ENCODE results near the gene PRR3. TPM values are rescaled to one million over a fixed set of nuclear protein-coding genes. Genes with fewer than 3 reads are reported as not detected.
"Not testable (repeated sequence)": the region's sequence is repeated elsewhere in the genome, so short reads cannot be mapped to it uniquely, and the experiment has no call there.

The PRR3 gene
- total RNA-seq, 1 donor from 2014 or later = 25.0 TPM

DNA sequence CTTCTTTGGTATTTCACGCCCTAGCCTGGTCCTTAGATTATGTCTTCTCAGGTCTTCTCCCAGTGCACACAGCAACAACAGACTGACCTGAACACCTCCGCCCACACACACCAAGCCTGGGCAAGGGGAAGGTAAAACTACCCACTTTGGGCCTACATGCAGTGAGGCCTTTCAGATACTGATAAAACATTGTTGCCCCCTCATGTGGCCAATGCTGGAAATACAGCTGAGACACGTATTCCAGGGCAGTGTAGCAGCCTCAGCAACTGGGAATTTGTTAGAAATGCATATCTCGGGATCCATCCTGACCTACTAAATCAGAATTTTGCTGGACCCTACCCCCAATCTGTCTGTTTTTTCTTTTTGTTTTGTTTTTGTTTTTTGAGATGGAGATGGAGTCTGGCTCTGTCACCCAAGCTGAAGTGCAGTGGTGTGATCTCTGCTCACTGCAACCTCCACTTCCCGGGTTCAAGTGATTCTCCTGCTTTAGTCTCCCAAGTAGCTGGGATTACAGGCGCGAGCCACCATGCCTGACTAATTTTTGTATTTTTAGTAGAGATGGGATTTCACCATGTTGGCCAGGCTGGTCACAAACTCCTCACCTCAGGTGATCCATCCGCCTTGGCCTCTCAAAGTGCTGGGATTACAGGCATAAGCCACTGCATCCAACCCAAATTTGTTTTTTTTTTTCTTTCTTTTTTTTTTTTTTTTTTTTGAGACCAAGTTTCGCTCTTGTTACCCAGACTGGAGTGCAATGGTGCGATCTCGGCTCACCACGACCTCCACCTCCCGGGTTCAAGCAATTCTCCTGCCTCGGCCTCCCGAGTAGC is 40.4 kb downstream of the PRR3 start:
- H3K9me3 ChIP-seq, H3K4me3 ChIP-seq, H3K27me3 ChIP-seq, H3K4me1 ChIP-seq, H3K27ac ChIP-seq: not testable (repeated sequence)
- TF ChIP-seq, protein P1, sequence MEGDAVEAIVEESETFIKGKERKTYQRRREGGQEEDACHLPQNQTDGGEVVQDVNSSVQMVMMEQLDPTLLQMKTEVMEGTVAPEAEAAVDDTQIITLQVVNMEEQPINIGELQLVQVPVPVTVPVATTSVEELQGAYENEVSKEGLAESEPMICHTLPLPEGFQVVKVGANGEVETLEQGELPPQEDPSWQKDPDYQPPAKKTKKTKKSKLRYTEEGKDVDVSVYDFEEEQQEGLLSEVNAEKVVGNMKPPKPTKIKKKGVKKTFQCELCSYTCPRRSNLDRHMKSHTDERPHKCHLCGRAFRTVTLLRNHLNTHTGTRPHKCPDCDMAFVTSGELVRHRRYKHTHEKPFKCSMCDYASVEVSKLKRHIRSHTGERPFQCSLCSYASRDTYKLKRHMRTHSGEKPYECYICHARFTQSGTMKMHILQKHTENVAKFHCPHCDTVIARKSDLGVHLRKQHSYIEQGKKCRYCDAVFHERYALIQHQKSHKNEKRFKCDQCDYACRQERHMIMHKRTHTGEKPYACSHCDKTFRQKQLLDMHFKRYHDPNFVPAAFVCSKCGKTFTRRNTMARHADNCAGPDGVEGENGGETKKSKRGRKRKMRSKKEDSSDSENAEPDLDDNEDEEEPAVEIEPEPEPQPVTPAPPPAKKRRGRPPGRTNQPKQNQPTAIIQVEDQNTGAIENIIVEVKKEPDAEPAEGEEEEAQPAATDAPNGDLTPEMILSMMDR (IDR thresholded peaks at IDR 0.05) = peak; percentile 66 to 79 (median 67)
- peaks cover 23 to 42% of the 10 kb centered on the region in 2 donors for H3K36me3 ChIP-seq
- DNase-seq (ENCODE audit: low spot score in 2 of 2) = peak in 1 of 2 donors; percentile 89
- intact Hi-C loops (cut with DNase I) = loop anchor here (5.0 kb wide), 1 partner anchor 55 kb away; no protein-coding TSS in a partner anchor

DNA sequence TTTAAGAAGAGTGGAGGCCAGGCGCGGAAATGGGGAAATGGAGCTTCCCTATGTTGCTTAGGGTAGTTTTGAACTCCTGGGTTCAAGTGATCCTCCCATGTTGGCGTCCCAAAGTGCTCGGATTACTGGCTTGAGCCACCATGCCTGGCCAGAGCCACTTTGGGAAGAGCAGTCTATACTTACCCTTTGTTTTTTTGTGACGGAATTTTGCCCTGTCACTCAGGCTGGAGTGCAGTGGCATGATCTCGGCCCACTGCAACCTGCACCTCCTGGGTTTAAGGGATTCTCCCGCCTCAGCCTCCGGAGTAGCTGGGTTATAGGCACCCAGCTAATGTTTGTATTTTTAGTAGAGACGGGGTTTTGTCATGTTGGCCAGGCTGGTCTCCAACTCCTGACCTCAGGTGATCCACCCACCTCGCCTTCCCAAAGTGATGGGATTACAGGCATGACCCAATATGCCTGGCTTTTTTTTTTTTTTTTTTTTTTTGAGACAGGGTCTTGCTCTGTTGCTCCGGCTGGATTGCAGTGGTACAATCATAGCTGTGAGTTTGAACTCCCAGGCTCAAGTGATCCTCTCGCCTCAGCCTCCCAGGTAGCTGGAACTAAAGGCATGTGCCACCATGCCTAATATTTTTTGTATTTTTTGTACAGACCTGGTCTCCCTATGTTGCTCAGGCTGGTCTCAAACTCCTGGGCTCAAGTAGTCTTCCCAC is 42.0 kb downstream of the PRR3 start:
- no peaks in the 10 kb centered on the region for H3K4me1 ChIP-seq
- no peaks in the 10 kb centered on the region for H3K27me3 ChIP-seq
- no peak for DNase-seq (ENCODE audit: low spot score in 2 of 2)
- H3K9me3 ChIP-seq = no peaks in the 10 kb centered on the region
- TF ChIP-seq, protein P1 (IDR thresholded peaks at IDR 0.05) = no peak
- H3K27ac ChIP-seq = no peak overlapping the region
- H3K4me3 ChIP-seq = no peak overlapping the region
- H3K36me3 ChIP-seq = peaks cover 38 to 50% of the 10 kb centered on the region in 2 donors
- intact Hi-C loops (cut with DNase I) = loop anchor here (5.0 kb wide), 1 partner anchor 57 kb away; no protein-coding TSS in a partner anchor

DNA sequence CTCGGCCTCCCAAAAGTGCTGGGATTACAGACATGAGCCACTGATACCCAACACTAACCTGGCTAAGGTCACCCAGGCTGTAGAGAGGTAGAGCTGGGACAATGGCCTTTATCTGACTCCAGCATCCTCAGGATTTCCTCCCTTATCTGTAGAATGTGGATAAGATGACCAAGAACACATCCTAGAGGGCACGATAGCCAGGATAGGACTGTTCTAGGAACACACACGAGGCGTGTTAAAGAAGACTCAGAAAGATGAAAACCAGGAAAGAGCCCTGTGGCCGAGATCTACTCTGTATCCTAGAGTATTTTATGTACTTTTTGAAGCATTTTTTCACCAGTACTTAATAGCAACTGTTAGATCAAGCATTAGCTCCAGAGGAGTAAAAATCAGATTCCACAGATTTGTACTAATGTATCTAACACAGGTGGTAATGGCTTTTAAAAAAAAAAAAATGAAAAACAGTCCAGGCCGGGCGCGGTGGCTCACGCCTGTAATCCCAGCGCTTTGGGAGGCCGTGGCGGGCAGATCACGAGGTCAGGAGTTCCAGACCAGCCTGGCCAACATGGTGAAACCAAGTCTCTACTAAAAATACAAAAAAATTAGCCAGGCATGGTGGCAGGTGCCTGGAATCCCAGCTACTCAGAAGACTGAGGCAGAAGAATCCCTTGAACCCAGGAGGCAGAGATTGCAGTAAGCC is 42.7 kb downstream of the PRR3 start:
- intact Hi-C loops (cut with DNase I) = loop anchor here (5.0 kb wide), 1 partner anchor 57 kb away; no protein-coding TSS in a partner anchor

DNA sequence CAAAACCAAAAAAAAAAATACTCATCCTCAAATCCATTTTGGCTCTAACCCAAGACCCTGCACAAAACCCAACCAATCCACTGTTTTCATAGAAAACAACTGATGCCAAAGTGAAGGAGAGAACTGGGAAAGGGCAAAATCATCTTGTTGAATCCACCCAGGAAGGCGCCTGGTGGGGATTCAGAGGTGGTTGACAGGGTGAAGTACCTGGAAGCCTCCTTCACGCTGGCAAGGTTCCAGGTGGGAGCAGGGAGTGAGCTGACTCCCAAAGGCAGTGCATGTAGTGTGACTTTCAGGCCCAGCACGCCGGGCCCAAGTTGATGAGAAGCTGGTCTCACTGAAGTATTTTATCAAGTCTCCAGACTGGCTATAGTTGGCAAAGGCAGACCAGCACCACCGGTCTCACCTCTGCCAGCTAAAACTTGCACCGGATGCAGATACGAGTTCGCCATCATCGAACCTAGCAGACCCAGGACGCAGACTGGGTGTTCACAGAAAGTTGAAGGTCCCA is 43.4 kb downstream of the PRR3 start:
- no peaks in the 10 kb centered on the region for H3K9me3 ChIP-seq
- no peak overlapping the region for H3K27ac ChIP-seq
- H3K27me3 ChIP-seq = no peaks in the 10 kb centered on the region
- H3K4me1 ChIP-seq = no peaks in the 10 kb centered on the region
- TF ChIP-seq, protein P1 (IDR thresholded peaks at IDR 0.05) = no peak
- H3K36me3 ChIP-seq = peaks cover 52 to 53% of the 10 kb centered on the region in 2 donors
- intact Hi-C loops (cut with DNase I) = no loop called here
- DNase-seq (ENCODE audit: low spot score in 2 of 2) = no peak
- no peak overlapping the region for H3K4me3 ChIP-seq

More for the DNA sequence above, 42.7 kb downstream of the PRR3 start:
- DNase-seq (ENCODE audit: low spot score in 2 of 2) = no peak
- no peaks in the 10 kb centered on the region for H3K4me1 ChIP-seq
- H3K4me3 ChIP-seq = no peak overlapping the region
- H3K27me3 ChIP-seq = no peaks in the 10 kb centered on the region
- no peak overlapping the region for H3K27ac ChIP-seq
- no peaks in the 10 kb centered on the region for H3K9me3 ChIP-seq
- TF ChIP-seq, protein P1 (IDR thresholded peaks at IDR 0.05) = no peak
- peaks cover 45 to 50% of the 10 kb centered on the region in 2 donors for H3K36me3 ChIP-seq

DNA sequence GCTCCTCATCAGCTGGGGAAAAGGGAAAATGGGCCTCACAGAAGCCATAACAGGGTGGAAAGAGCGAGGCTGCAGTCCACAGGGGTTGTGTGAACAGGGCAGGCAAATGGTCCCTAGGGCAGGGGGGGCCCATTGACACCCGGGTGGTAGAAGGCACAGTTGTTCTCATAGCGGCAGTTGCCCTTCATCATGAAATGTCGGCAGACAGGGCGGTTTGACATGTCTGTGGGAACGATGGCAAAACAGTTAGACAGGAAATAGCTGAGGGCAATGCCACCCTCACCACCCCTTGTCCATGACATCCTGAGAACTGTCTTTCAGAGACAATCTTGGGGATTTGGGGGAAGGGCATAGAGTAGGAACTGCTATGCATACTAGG is 44.3 kb downstream of the PRR3 start:
- no peaks in the 10 kb centered on the region for H3K4me1 ChIP-seq
- H3K27me3 ChIP-seq = no peaks in the 10 kb centered on the region
- intact Hi-C loops (cut with DNase I) = no loop called here
- no peak overlapping the region for H3K4me3 ChIP-seq
- peaks cover 61 to 62% of the 10 kb centered on the region in 2 donors for H3K36me3 ChIP-seq
- DNase-seq (ENCODE audit: low spot score in 2 of 2) = no peak
- H3K27ac ChIP-seq = no peak overlapping the region
- TF ChIP-seq, protein P1 (IDR thresholded peaks at IDR 0.05) = no peak
- H3K9me3 ChIP-seq = no peaks in the 10 kb centered on the region
